Thymus (tissue), 11 donors: ENCODE data around the gene FSTL5. TPM values are rescaled to one million over a fixed set of nuclear protein-coding genes. Genes with fewer than 3 reads are reported as not detected.

ENCODE experiments used
- DNase-seq, 9 donors: peaks; one replicate each; pipeline ENCODE4 v3.0.0-alpha.2; 2013; ENCODE audit warnings: low spot score in 9 of 9, low read depth in 6 of 9, missing footprints in 1 of 9
- H3K27ac ChIP-seq, 2 donors: one replicate each; pipeline ENCODE4 v1.5.1; 2013; ENCODE audit warnings: control low read depth in 1 of 2, low read depth in 1 of 2, low read length in 1 of 2, mild to moderate bottlenecking in 1 of 2, moderate library complexity in 1 of 2
- H3K27me3 ChIP-seq, 2 donors: one replicate each; pipeline ENCODE4 v1.5.1; 2013; ENCODE audit warnings: low read length in 1 of 2; ENCODE audit not compliant: control insufficient read depth in 2 of 2, insufficient read depth in 1 of 2
- H3K36me3 ChIP-seq, 2 donors: one replicate each; pipeline ENCODE4 v1.5.1; 2013; ENCODE audit warnings: low read length in 1 of 2, mild to moderate bottlenecking in 1 of 2, moderate library complexity in 1 of 2; ENCODE audit not compliant: control insufficient read depth in 2 of 2, insufficient read depth in 2 of 2
- H3K4me1 ChIP-seq, 2 donors: one replicate each; pipeline ENCODE4 v1.5.1; 2013; ENCODE audit warnings: low read length in 2 of 2; ENCODE audit not compliant: control insufficient read depth in 2 of 2, insufficient read depth in 2 of 2
- H3K4me3 ChIP-seq, 2 donors: one replicate each; pipeline ENCODE4 v1.5.1; 2013; ENCODE audit warnings: low read length in 2 of 2, control low read depth in 1 of 2, mild to moderate bottlenecking in 1 of 2
- H3K9me3 ChIP-seq, 2 donors: one replicate each; pipeline ENCODE4 v1.5.1; 2013; ENCODE audit warnings: low read length in 1 of 2, mild to moderate bottlenecking in 1 of 2; ENCODE audit not compliant: control insufficient read depth in 2 of 2, insufficient read depth in 1 of 2
- WGBS: extraction: QIAGEN DNeasy Blood & Tissue Kit; methylation state at CpG from one replicate; pipeline ENCODE4 v1.1.7; 2013; 5-methylcytosine and 5-hydroxymethylcytosine counted together
- polyA plus RNA-seq: library from polyadenylated mRNA; stranded (reverse); fragments of 200-250 nt; gene quantifications from one replicate; pipeline ENCODE4 v1.2.3, GENCODE V29; 2013
- total RNA-seq: library from RNA; stranded (reverse); fragments of 120-200 nt; gene quantifications from one replicate; pipeline ENCODE4 v1.2.4, GENCODE V29; 2013
- donor health status: healthy.

FSTL5 gene
- total and polyA plus RNA-seq, 2 donors: 0.05 to 0.07 TPM

DNA sequence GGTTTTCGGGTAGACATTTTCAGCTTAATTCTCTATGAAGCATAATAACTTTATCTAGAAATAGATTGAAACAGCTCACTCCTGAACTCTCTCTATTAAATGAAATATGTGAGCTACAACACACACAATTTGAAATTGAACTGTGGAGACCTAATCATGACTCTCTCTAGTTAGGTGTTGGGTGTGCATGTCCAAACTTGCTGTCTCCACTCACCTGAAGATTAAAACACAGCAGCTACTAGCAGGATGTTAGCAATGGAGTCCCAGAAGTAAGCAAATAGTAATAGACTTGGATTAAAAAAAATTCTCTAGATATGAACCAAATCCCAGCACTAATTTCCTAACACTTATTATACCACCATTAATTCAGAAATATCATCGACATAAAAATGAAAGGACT lies 173.1 kb downstream of the FSTL5 start:
- DNase-seq: no peak
- Histone ChIP-seq H3K36me3 (no peaks in the 10 kb centered on the region), H3K27ac (no peak overlapping the region), H3K4me3 (no peak overlapping the region), H3K27me3 (no peaks in the 10 kb centered on the region), H3K9me3 (no peaks in the 10 kb centered on the region), H3K4me1 (no peaks in the 10 kb centered on the region)
- 92% methylated on average over 2 of the region's 2 CpGs for WGBS

DNA sequence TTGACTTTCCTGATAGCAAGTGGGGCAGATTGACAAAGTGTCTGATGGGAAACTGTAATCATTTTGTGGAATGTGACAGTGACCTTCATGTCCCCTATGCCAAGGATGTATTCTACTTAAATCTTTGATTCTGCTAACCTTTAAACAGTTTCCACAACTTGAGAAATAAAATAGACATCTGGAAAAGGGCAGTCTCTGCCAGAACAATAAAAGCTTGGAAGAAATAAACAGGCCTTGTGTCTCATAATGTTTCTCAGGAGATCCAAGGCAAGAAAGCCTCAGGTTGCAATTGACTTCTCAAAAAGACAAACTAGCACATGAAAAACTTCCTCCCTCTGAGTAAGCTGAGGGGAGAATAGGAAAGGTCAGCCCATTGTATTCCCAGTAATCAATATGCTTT lies 174.9 kb downstream of the FSTL5 start:
- Histone ChIP-seq H3K27ac (no peak overlapping the region), H3K9me3 (no peaks in the 10 kb centered on the region), H3K4me1 (no peaks in the 10 kb centered on the region), H3K4me3 (no peak overlapping the region), H3K36me3 (no peaks in the 10 kb centered on the region), H3K27me3 (no peaks in the 10 kb centered on the region)
- no peak for DNase-seq

DNA sequence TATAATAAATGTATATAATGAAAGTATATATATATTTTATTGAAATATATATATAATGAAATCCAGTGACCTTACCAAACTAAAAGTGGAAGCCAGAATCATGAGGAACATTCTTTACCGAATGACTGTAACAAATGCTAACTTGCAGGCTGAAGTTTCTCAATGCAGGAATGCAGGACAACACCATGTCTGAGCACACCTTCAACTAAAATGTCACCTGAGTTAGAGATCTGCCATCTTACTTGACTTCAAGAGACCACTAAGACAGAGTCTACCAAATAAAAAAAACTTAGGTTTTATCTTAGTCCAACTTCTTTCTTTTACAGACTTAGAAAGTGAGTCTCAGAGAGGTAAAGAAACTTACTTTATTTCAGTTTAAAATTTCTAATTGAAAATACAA lies 176.2 kb downstream of the FSTL5 start:
- Histone ChIP-seq H3K27ac (no peak overlapping the region), H3K9me3 (no peaks in the 10 kb centered on the region), H3K36me3 (no peaks in the 10 kb centered on the region), H3K4me1 (no peaks in the 10 kb centered on the region), H3K4me3 (no peak overlapping the region), H3K27me3 (no peaks in the 10 kb centered on the region)
- 92% methylated on average over 1 of the region's 1 CpG for WGBS
- DNase-seq: no peak

DNA sequence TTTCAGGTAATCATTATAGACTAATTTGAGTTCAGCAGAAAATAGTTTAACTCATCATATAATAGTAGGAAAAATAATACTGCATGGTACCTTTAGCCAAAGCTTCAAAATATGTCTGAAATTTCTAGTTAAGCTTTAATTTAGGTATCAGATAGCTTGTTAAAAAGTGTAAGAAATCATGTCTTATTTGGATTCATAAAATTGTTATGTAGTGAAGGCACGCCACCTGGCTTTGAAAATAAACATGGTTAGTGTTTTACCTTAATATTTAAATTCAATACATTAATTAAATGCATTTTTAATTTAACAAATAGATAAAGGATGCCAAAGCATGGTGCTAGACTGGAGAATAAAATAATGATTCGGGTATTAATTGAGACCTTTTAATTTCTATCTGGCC lies 211.4 kb downstream of the FSTL5 start:
- Histone ChIP-seq H3K9me3 (no peaks in the 10 kb centered on the region), H3K27ac (no peak overlapping the region), H3K36me3 (no peaks in the 10 kb centered on the region), H3K4me3 (no peak overlapping the region), H3K27me3 (no peaks in the 10 kb centered on the region), H3K4me1 (no peaks in the 10 kb centered on the region)
- 64% methylated on average over 2 of the region's 2 CpGs for WGBS
- DNase-seq: no peak

DNA sequence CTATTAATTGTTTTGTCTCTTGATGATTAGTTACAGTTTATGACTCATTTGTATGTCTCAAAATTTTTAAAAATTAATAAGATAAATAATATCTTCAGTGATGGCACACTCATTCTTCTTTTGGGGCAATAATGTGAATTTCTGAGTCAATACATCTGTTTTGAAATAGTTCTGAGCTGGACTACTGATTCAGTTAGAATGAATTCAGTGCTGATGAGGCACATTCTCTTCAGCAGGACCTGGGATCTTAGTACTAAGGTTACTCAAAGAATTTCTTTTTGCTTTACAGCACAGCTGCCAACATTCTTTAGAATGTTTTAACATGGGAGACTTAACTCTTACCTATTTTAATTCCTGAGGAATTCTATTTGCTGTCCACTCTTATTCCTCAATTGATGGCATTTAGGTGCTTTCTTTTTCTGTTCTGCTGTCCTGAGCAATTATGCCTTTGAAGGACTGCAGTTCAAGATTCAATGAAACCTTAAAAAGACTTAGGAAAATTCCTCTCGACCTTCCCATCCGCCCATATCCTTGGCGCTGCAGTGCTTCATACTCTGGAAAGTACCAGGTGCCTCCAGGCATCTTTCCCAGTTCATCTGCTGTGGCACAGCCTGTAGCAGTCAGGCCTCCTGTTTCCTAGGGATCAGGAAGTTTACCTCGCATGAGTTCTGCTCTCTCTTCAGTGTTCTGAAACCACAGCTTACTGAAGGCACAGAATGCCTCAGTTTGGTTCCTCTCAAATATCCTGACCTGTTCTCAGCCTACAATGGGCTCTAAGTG lies 213.7 kb downstream of the FSTL5 start:
- H3K4me3 ChIP-seq: no peak overlapping the region
- DNase-seq: no peak
- no peaks in the 10 kb centered on the region for H3K4me1 ChIP-seq
- no peaks in the 10 kb centered on the region for H3K9me3 ChIP-seq
- no peaks in the 10 kb centered on the region for H3K27me3 ChIP-seq
- H3K36me3 ChIP-seq: no peaks in the 10 kb centered on the region
- no peak overlapping the region for H3K27ac ChIP-seq
- 73% methylated on average over 4 of the region's 4 CpGs for WGBS

DNA sequence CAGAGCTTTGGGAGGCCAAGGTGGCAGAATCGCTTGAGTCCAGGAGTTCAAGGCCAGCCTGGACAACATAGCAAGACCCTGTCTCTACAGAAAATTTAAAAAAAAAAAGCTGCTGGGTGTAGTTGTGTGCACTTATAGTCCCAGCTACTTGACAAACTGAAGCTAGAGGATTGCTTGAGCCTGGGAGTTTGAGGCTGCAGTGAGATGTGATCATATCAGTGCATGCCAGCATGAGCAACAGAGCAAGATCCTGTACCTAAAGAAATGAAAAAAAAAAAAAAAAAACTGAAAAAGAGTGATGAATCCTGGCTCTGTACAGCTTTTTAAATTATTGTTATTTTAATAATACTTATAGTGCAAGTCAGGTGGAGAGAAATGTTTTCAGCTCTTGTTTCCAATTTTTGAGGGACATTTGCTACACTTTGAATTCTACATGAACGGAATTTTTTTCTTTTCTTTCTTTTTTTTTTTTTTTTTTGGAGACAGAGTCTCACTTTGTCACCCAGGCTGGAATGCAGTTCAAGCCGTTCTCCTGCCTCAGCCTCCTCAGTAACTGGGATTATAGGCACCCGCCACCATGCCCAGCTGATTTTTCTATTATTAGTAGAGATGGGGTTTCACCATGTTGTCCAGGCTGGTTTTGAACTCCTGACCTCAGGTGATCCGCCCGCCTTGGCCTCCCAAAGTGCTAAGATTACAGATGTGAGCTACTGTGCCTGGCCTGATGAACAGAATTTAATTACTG lies 215.6 kb downstream of the FSTL5 start:
- Histone ChIP-seq H3K36me3 (no peaks in the 10 kb centered on the region), H3K4me3 (no peak overlapping the region), H3K4me1 (no peaks in the 10 kb centered on the region), H3K27ac (no peak overlapping the region), H3K9me3 (no peaks in the 10 kb centered on the region), H3K27me3 (no peaks in the 10 kb centered on the region)
- no peak for DNase-seq
- 92% methylated on average over 6 of the region's 6 CpGs for WGBS

DNA sequence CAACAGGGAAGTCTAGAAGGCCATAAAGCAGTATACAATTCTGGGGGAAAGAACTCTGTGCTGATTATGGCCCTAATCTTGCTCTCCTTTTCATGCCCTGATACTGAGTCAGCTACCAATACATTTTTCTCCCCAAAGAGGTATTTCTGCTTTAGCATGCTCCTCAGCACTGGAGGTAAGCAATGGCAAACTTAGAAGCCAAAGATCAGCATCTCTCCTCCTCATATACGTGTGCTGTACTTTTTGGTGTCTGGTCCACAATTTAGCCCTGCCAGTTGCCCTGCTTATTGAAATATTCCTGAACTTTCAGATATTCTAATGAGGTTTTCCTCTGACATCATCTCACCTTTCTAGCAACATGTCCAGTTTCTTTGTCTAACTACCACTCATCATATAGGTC lies 226.2 kb downstream of the FSTL5 start:
- H3K4me3 ChIP-seq: no peak overlapping the region
- no peaks in the 10 kb centered on the region for H3K36me3 ChIP-seq
- no peak overlapping the region for H3K27ac ChIP-seq
- H3K4me1 ChIP-seq: no peaks in the 10 kb centered on the region
- H3K27me3 ChIP-seq: no peaks in the 10 kb centered on the region
- H3K9me3 ChIP-seq: no peaks in the 10 kb centered on the region
- no peak for DNase-seq
- WGBS: 93% methylated on average over 1 of the region's 1 CpG

DNA sequence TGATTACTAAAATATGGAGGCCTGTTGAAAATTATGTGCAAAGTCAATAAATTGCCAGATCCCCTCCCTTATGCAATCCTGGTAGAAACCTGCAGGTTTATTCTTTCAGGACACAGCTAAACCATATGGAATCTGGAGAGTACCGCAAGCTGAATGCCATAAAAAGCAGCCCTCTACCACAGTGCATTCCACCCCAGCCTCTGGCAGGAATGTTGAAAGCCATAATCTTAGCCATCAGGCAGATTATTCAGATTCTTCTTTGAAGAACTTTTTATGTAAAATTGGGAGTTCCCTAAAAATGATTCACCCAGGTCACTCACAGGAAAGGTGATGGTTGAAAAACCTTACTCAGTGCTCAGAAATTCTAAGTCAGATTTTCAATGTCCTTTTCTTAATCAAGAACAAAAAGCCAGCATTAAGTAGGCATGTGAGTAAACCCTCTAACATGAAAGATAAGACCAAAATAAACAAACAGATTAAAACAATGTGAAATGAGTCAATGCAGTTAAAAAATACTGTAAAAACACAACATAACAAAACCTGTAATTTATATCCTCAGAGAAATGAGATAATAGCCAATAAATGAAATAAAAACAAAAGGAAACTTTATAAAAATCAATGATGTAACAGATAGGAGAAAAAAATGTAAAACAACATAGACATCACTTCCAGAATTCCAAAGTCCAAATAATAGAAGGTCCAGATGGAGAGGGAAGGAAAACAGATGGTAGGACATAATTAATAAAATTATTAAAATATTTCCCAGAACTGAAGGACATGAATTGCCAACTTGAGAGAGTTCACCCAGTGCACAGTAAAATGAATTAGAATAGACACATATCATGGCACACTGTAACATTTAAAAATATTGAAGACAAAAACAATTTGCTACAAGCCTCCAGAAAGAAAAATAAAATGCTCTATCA lies 226.9 kb downstream of the FSTL5 start:
- no peaks in the 10 kb centered on the region for H3K4me1 ChIP-seq
- H3K4me3 ChIP-seq: no peak overlapping the region
- no peaks in the 10 kb centered on the region for H3K9me3 ChIP-seq
- H3K36me3 ChIP-seq: no peaks in the 10 kb centered on the region
- no peak for DNase-seq
- WGBS: 94% methylated on average over 1 of the region's 1 CpG
- no peaks in the 10 kb centered on the region for H3K27me3 ChIP-seq
- H3K27ac ChIP-seq: no peak overlapping the region

DNA sequence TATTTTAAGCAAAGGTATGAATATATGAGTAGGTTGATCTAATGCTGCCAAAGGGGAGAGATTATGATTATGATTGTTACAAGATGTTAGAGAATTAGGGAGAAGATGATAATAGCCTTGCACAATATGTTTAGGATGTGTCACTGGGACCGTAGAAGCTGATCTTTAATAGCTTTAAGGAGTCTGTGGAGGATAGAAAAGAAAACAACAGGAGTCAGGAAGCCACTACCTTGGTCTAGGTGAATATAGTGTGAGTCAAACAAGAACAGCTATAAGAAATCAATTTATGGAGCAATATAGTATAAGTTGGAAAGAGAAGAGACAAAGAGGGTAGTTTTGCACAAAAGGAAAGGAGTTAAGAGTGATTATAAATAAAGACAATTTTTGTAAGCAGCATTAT lies 232.7 kb downstream of the FSTL5 start:
- Histone ChIP-seq H3K9me3 (no peaks in the 10 kb centered on the region), H3K27ac (no peak overlapping the region), H3K4me1 (no peaks in the 10 kb centered on the region), H3K4me3 (no peak overlapping the region), H3K36me3 (no peaks in the 10 kb centered on the region), H3K27me3 (no peaks in the 10 kb centered on the region)
- 95% methylated on average over 1 of the region's 1 CpG for WGBS
- DNase-seq: no peak
